B cell (primary cell): ENCODE measurements around the gene CRB1. TPM values are rescaled to one million over a fixed set of nuclear protein-coding genes. Genes with fewer than 3 reads are reported as not detected.

Experiments used
- ATAC-seq: fragments of 200-7000 bp; cut with Tn5 transposase; one replicate; pipeline ENCODE4 v1.10.0; 2021; ENCODE audit warnings: low read depth, mild to moderate bottlenecking, moderate number of reproducible peaks, moderate library complexity
- CTCF ChIA-PET: fragments of 350-600 bp; sonication (Branson Sonifier 250); formaldehyde crosslinking; loops from one replicate; lab custom pipeline; 2021; ENCODE audit warnings: antibody characterized with exemption, inconsistent platforms; lab: Charles Lee
- POLR2A ChIA-PET: fragments of 350-600 bp; sonication (Branson Sonifier 250); formaldehyde crosslinking; loops from one replicate; lab custom pipeline; 2021; ENCODE audit warnings: antibody characterized with exemption; lab: Charles Lee
- DNase-seq: peaks from one replicate; pipeline ENCODE4 v3.0.0; 2013
- H2AFZ ChIP-seq: 2 replicates; pipeline ENCODE4 v1.6.1; 2012; ENCODE audit warnings: mild to moderate bottlenecking, low read depth, low read length; ENCODE audit not compliant: insufficient read depth, poor library complexity, severe bottlenecking
- H3K27ac ChIP-seq, 2 donors: 1 replicate in 1 of 2; 2 replicates in 1 of 2; pipeline ENCODE4 v1.5.1; 2012 to 2013; ENCODE audit warnings: low read length in 2 of 2, mild to moderate bottlenecking in 2 of 2, moderate library complexity in 1 of 2
- H3K27me3 ChIP-seq, 4 experiments: fragments of 200-600 bp in 1 of 4; sonication (generic) in 1 of 4; replicated peaks in 1 of 4; 1 replicate in 2 of 4; 2 replicates in 2 of 4; pipeline versions ENCODE4 v1.6.1 to v1.7.0; 2013 to 2016; ENCODE audit warnings: low read length in 3 of 4, mild to moderate bottlenecking in 2 of 4, mixed read lengths in 1 of 4, moderate library complexity in 1 of 4; ENCODE audit not compliant: insufficient read depth in 4 of 4, control insufficient read depth in 3 of 4; ENCODE audit errors: control extremely low read depth in 1 of 4
- H3K36me3 ChIP-seq, 2 experiments: replicated peaks in 1 of 2; 1 replicate in 1 of 2; 2 replicates in 1 of 2; pipeline versions ENCODE4 v1.6.1 to v1.7.1; 2013; ENCODE audit warnings: low read length in 1 of 2; ENCODE audit not compliant: insufficient read depth in 2 of 2, control insufficient read depth in 1 of 2; ENCODE audit errors: control extremely low read depth in 1 of 2, extremely low read depth in 1 of 2
- H3K4me1 ChIP-seq, 2 donors: fragments of 200-600 bp in 1 of 2; sonication (generic) in 1 of 2; 1 replicate in 1 of 2; 2 replicates in 1 of 2; pipeline versions ENCODE4 v1.5.1 to v1.6.1; 2013 to 2017; ENCODE audit warnings: low read length in 2 of 2; ENCODE audit not compliant: control insufficient read depth in 2 of 2, insufficient read depth in 2 of 2
- H3K4me2 ChIP-seq: replicated peaks from 2 replicates; pipeline ENCODE3; 2012; ENCODE audit warnings: mild to moderate bottlenecking, low read depth, low read length; ENCODE audit not compliant: poor library complexity, severe bottlenecking
- H3K4me3 ChIP-seq, 5 experiments: fragments of 200-600 bp in 1 of 5; sonication (generic) in 1 of 5; 1 replicate in 3 of 5; 2 replicates in 2 of 5; pipeline versions ENCODE4 v1.5.1 to v1.7.0; 2011 to 2016; ENCODE audit warnings: low read length in 4 of 5, mild to moderate bottlenecking in 4 of 5, low read depth in 2 of 5, control low read depth in 1 of 5, moderate library complexity in 1 of 5; ENCODE audit not compliant: insufficient read depth in 1 of 5; ENCODE audit errors: control extremely low read depth in 1 of 5, extremely low read depth in 1 of 5
- H3K79me2 ChIP-seq: fragments of 200-600 bp; sonication (generic); one replicate; pipeline ENCODE4 v1.6.0; 2016; ENCODE audit warnings: low read length; ENCODE audit not compliant: control insufficient read depth, insufficient read depth
- H3K9ac ChIP-seq: fragments of 200-600 bp; sonication (generic); 2 replicates; pipeline ENCODE4 v1.6.1; 2017; ENCODE audit warnings: mild to moderate bottlenecking, low read length, moderate library complexity
- H3K9me3 ChIP-seq, 3 donors: one replicate each; pipeline versions ENCODE4 v1.6.1 to v1.7.1; 2013; ENCODE audit warnings: low read length in 2 of 3; ENCODE audit not compliant: control insufficient read depth in 2 of 3, insufficient read depth in 1 of 3; ENCODE audit errors: control extremely low read depth in 1 of 3
- H4K20me1 ChIP-seq: 2 replicates; pipeline ENCODE4 v1.6.0; 2012; ENCODE audit warnings: mild to moderate bottlenecking, low read length; ENCODE audit not compliant: insufficient read depth, control insufficient read depth, poor library complexity, severe bottlenecking
- H3K27ac Mint-ChIP-seq: one replicate; pipeline ENCODE4 v1.8.0; 2021; ENCODE audit warnings: mixed read lengths
- H3K27me3 Mint-ChIP-seq: one replicate; pipeline ENCODE4 v1.8.0; 2021; ENCODE audit warnings: mixed read lengths
- H3K4me1 Mint-ChIP-seq: one replicate; pipeline ENCODE4 v1.8.0; 2021; ENCODE audit warnings: mixed read lengths
- H3K4me3 Mint-ChIP-seq: one replicate; pipeline ENCODE4 v1.8.0; 2021; ENCODE audit warnings: mixed read lengths
- H3K9me3 Mint-ChIP-seq: one replicate; pipeline ENCODE4 v1.8.0; 2022; ENCODE audit warnings: mixed read lengths; ENCODE audit not compliant: insufficient read depth
- CTCF ChIP-seq: fragments of 200-600 bp; IDR thresholded peaks from one replicate; pipeline ENCODE4 v1.8.0; 2022; ENCODE audit warnings: antibody characterized with exemption, mild to moderate bottlenecking
- EZH2 ChIP-seq: IDR thresholded peaks from 2 replicates; pipeline ENCODE4 v1.6.1; 2012; ENCODE audit warnings: borderline replicate concordance, low read depth, mild to moderate bottlenecking, moderate library complexity, low read length; ENCODE audit not compliant: insufficient read depth, poor library complexity, severe bottlenecking
- WGBS: methylation state at CpG from one replicate; pipeline ENCODE4 v1.1.5; 2013; ENCODE audit warnings: missing lambda C conversion rate; ENCODE audit not compliant: insufficient coverage; 5-methylcytosine and 5-hydroxymethylcytosine counted together
- intact Hi-C: fragments of 100-400 bp; cut with micrococcal nuclease; formaldehyde crosslinking; loops from one replicate; pipeline ENCODE4 v1.10.0; 2022
- polyA plus RNA-seq: library from polyadenylated mRNA; depleted of rRNA; stranded (reverse); fragments of >200 nt; gene quantifications from 2 replicates; pipeline ENCODE4 v1.2.3, GENCODE V29; 2012
- total RNA-seq, 2 donors: library from RNA; stranded (reverse); fragments of 120-200 nt in 1 of 2; gene quantifications; 1 replicate in 1 of 2; 2 replicates in 1 of 2; pipeline versions ENCODE4 v1.2.3 to v1.2.4, GENCODE V29; 2013 to 2022

The CRB1 gene
- total and polyA plus RNA-seq, 2 donors (not counting 1 experiment from before 2014, with no cell fraction given) = 0.15 TPM; not detected in 1

DNA sequence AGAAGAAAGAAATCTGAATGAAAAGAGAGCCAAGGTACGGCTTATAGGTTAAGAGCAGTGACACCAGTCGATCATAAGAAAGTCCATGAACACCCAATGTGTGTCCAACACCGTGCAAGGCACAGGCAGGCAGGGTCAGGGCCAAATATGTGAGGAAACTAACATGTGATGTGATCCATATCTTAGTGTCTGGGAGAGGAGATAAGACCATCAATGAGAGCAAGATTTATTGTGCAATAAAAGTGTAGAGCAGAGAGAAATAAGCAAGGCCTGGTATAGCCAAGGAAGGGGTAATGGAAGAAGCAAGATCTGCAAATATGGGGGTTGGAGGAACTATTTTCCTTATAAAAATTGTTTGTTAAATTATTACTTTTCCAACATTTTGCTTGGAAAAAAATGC, 198.8 kb downstream of the CRB1 start:
- no peak for ATAC-seq
- H3K4me2 ChIP-seq = no peak overlapping the region
- H3K27me3 ChIP-seq = no peaks in the 10 kb centered on the region

DNA sequence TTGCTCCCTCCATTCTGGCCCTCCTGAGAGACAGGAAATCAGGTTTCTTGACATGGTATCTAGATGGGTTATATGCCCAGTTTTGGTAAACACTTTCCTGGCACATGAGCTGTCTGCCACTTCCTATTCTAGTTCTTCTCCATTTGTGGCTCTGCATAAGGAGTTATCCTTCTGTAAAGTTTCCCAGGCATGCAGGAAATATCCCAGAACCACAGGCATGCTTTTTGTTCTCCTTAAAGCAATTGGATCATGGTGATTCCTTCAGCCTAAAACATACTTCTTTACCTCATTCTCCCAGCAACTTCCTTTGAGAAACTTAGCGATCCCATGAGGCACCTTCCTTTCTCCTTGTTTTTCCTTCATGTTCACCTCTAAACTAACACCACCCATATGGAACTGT, 199.8 kb downstream of the CRB1 start:
- H3K79me2 ChIP-seq = no peaks in the 10 kb centered on the region
- POLR2A ChIA-PET = no interaction called here
- DNase-seq (no peak), ATAC-seq (no peak)
- H3K27ac ChIP-seq = no peak overlapping the region
- Mint-ChIP-seq H3K27ac (no peak overlapping the region), H3K4me3 (no peak overlapping the region), H3K27me3 (peaks cover 21% of the 10 kb centered on the region), H3K9me3 (no peaks in the 10 kb centered on the region), H3K4me1 (no peaks in the 10 kb centered on the region)
- H3K9ac ChIP-seq = no peak overlapping the region
- no peaks in the 10 kb centered on the region for H4K20me1 ChIP-seq
- TF ChIP-seq EZH2 = no peak
- no peak for TF ChIP-seq CTCF
- H3K9me3 ChIP-seq = no peaks in the 10 kb centered on the region
- H3K4me1 ChIP-seq = peaks cover 0 to 4% of the 10 kb centered on the region in 2 donors
- no peaks in the 10 kb centered on the region for H3K27me3 ChIP-seq
- intact Hi-C loops = no loop called here
- H3K4me3 ChIP-seq = no peak overlapping the region
- no peak overlapping the region for H2AFZ ChIP-seq
- 100% methylated on average over 1 of the region's 1 CpG for WGBS
- no peak overlapping the region for H3K4me2 ChIP-seq
- H3K36me3 ChIP-seq = no peaks in the 10 kb centered on the region
- CTCF ChIA-PET = no interaction called here

More for the DNA sequence above, 198.8 kb downstream of the CRB1 start:
- H3K27ac ChIP-seq = no peak overlapping the region
- H3K4me3 ChIP-seq = no peak overlapping the region
- H3K9ac ChIP-seq = no peak overlapping the region
- Mint-ChIP-seq H3K9me3 (no peaks in the 10 kb centered on the region), H3K4me1 (no peaks in the 10 kb centered on the region), H3K27ac (no peak overlapping the region), H3K27me3 (peaks cover 21% of the 10 kb centered on the region), H3K4me3 (no peak overlapping the region)
- no peaks in the 10 kb centered on the region for H4K20me1 ChIP-seq
- peaks cover 0 to 4% of the 10 kb centered on the region in 2 donors for H3K4me1 ChIP-seq
- no peaks in the 10 kb centered on the region for H3K9me3 ChIP-seq
- 65% methylated on average over 3 of the region's 3 CpGs for WGBS
- H2AFZ ChIP-seq = no peak overlapping the region
- no peaks in the 10 kb centered on the region for H3K79me2 ChIP-seq
- no peak for TF ChIP-seq EZH2
- TF ChIP-seq CTCF = no peak
- ChIA-PET CTCF (no interaction called here), POLR2A (no interaction called here)
- intact Hi-C loops = no loop called here
- no peak for DNase-seq
- H3K36me3 ChIP-seq = no peaks in the 10 kb centered on the region
